ENCODE results near the gene KRTAP4-4. TPM values are rescaled to one million over a fixed set of nuclear protein-coding genes. Genes with fewer than 3 reads are reported as not detected.
"Not testable (repeated sequence)": the region's sequence is repeated elsewhere in the genome, so short reads cannot be mapped to it uniquely, and the experiment has no call there.

KRTAP4-4 gene
- total RNA-seq, 2 experiments from 2014 or later = not detected

- H3K36me3 Mint-ChIP-seq (ENCODE audit: low read depth) = no peaks in the 10 kb centered on the region
- peak overlapping the region; percentile 51 for H3K27ac Mint-ChIP-seq
- CTCF ChIA-PET = no interaction called here
- peaks cover 8% of the 10 kb centered on the region for H3K9me3 Mint-ChIP-seq
- POLR2A ChIA-PET = no interaction called here
- ATAC-seq (no peak), DNase-seq (no peak)
- intact Hi-C loops (cut with micrococcal nuclease) = no loop called here
- no peak for TF ChIP-seq CTCF (IDR thresholded peaks at IDR 0.05)
- H3K4me3 Mint-ChIP-seq = no peak overlapping the region
- H3K4me1 Mint-ChIP-seq (ENCODE audit: low read depth) = peaks cover 32% of the 10 kb centered on the region
- no peaks in the 10 kb centered on the region for H3K27me3 Mint-ChIP-seq
Observed at GRCh38 chr17:41133880-41134735, 26.4 kb downstream of the KRTAP4-4 start.

GRCh38 chr17:41131979-41132378 is 28.6 kb downstream of the KRTAP4-4 start:
- intact Hi-C loops (cut with micrococcal nuclease) = no loop called here
- CTCF ChIA-PET = interaction anchor here (1.5 kb wide), 1 partner anchor 190 kb away, joined by 4 read pairs; no protein-coding TSS in a partner anchor
- ATAC-seq = no peak

GRCh38 chr17:41127371-41127770 is 33.2 kb downstream of the KRTAP4-4 start:
- H3K4me3 Mint-ChIP-seq = no peak overlapping the region
- intact Hi-C loops (cut with micrococcal nuclease) = no loop called here
- CTCF ChIA-PET = no interaction called here
- DNase-seq (no peak), ATAC-seq (no peak)
- no peaks in the 10 kb centered on the region for H3K27me3 Mint-ChIP-seq
- H3K9me3 Mint-ChIP-seq = peaks cover 9% of the 10 kb centered on the region
- no peaks in the 10 kb centered on the region for H3K36me3 Mint-ChIP-seq (ENCODE audit: low read depth)
- no peak for TF ChIP-seq CTCF (IDR thresholded peaks at IDR 0.05)
- POLR2A ChIA-PET = no interaction called here
- H3K4me1 Mint-ChIP-seq (ENCODE audit: low read depth) = peaks cover 58% of the 10 kb centered on the region
- H3K27ac Mint-ChIP-seq = no peak overlapping the region

More at GRCh38 chr17:41131979-41132378, 28.6 kb downstream of the KRTAP4-4 start:
- peaks cover 32% of the 10 kb centered on the region for H3K4me1 Mint-ChIP-seq (ENCODE audit: low read depth)
- no peak overlapping the region for H3K4me3 Mint-ChIP-seq
- POLR2A ChIA-PET = no interaction called here
- no peaks in the 10 kb centered on the region for H3K36me3 Mint-ChIP-seq (ENCODE audit: low read depth)
- H3K27ac Mint-ChIP-seq = no peak overlapping the region
- peaks cover 4% of the 10 kb centered on the region for H3K9me3 Mint-ChIP-seq
- DNase-seq = no peak
- TF ChIP-seq CTCF (IDR thresholded peaks at IDR 0.05) = no peak
- no peaks in the 10 kb centered on the region for H3K27me3 Mint-ChIP-seq

GRCh38 chr17:41126412-41126811 is 34.1 kb downstream of the KRTAP4-4 start:
- no peak for TF ChIP-seq CTCF (IDR thresholded peaks at IDR 0.05)
- ChIA-PET CTCF (no interaction called here), POLR2A (no interaction called here)
- H3K27ac Mint-ChIP-seq = no peak overlapping the region
- H3K4me3 Mint-ChIP-seq = no peak overlapping the region
- H3K36me3 Mint-ChIP-seq (ENCODE audit: low read depth) = no peaks in the 10 kb centered on the region
- no peaks in the 10 kb centered on the region for H3K27me3 Mint-ChIP-seq
- DNase-seq (no peak), ATAC-seq (no peak)
- H3K9me3 Mint-ChIP-seq = peaks cover 11% of the 10 kb centered on the region
- intact Hi-C loops (cut with micrococcal nuclease) = no loop called here
- H3K4me1 Mint-ChIP-seq (ENCODE audit: low read depth) = peaks cover 50% of the 10 kb centered on the region

- Mint-ChIP-seq H3K27me3 (no peaks in the 10 kb centered on the region), H3K4me3 (no peak overlapping the region), H3K9me3 (peaks cover 11% of the 10 kb centered on the region), H3K36me3 (ENCODE audit: low read depth) (no peaks in the 10 kb centered on the region), H3K27ac (no peak overlapping the region), H3K4me1 (ENCODE audit: low read depth) (peaks cover 50% of the 10 kb centered on the region)
- POLR2A ChIA-PET = no interaction called here
- intact Hi-C loops (cut with micrococcal nuclease) = no loop called here
- ATAC-seq (no peak), DNase-seq (no peak)
- TF ChIP-seq CTCF (IDR thresholded peaks at IDR 0.05) = no peak
- CTCF ChIA-PET = no interaction called here
Observed at GRCh38 chr17:41125064-41125463, 35.5 kb downstream of the KRTAP4-4 start.

DNA sequence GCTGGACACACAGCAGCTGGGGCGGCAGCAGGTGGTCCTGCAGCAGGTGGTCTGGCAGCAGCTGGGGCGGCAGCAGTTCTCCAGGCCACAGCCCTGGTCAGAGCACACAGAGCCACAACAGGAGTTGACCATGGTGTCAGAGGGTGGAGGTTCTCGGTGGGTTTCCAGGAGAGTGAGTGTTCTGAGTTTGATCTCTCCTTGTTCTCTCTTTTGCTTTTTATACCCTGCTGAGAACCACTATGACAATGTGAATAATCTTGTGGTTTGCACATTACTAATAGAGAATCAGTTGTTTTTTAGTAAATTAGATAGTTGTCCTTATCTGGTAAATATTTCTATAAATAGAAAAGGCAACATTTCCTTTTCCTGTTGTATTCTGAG is 36.6 kb downstream of the KRTAP4-4 start, which contains the start of gene KRTAP4-12:
TSS of gene KRTAP4-12 (minus strand) at position 192 of the 381 bp plus-strand sequence. CDS start at position 132, 60 bp downstream.
- H3K27ac Mint-ChIP-seq; intact Hi-C loops (cut with micrococcal nuclease); H3K27me3 Mint-ChIP-seq; DNase-seq; POLR2A ChIA-PET; ATAC-seq; H3K9me3 Mint-ChIP-seq; CTCF ChIA-PET; H3K36me3 Mint-ChIP-seq (ENCODE audit: low read depth); H3K4me3 Mint-ChIP-seq: not testable (repeated sequence)
- H3K4me1 Mint-ChIP-seq (ENCODE audit: low read depth) = peaks cover 51% of the 10 kb centered on the region

DNA sequence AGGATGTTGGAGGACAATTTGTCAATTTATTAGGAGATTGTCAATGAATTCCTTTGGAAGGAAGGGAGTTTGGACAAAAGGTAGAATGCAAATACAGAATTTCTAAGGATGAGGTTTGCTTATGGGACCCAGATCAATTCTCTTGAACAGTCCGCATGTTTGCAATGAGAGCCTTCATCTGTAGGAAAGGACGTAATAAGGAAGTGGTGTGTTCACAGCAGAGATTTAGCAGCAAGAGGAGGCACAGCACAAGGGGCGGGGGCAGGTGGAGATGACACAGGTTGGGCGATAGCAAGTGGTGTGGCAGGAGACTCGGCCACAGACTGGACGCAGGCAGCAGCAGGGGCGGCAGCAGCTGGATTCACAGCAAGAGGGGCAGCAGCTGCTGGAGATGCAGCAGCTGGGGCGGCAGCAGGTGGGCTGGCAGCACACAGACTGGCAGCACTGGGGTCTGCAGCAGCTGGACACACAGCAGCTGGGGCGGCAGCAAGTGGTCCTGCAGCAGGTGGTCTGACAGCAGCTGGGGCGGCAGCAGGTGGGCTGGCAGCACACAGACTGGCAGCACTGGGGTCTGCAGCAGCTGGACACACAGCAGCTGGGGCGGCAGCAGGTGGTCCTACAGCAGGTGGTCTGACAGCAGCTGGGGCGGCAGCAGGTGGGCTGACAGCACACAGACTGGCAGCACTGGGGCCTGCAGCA is 37.1 kb downstream of the KRTAP4-4 start:
- H3K27me3 Mint-ChIP-seq; H3K36me3 Mint-ChIP-seq (ENCODE audit: low read depth); DNase-seq; H3K27ac Mint-ChIP-seq; H3K4me3 Mint-ChIP-seq; POLR2A ChIA-PET; CTCF ChIA-PET; intact Hi-C loops (cut with micrococcal nuclease); H3K9me3 Mint-ChIP-seq: not testable (repeated sequence)
- H3K4me1 Mint-ChIP-seq (ENCODE audit: low read depth) = peaks cover 51% of the 10 kb centered on the region
- ATAC-seq = peak; percentile 42

All from activated CD8-positive, alpha-beta T cell treated with anti-CD3 and anti-CD28 coated beads for 36 hours (primary cell).